ENCODE data around the gene RFTN1. TPM values are rescaled to one million over a fixed set of nuclear protein-coding genes. Genes with fewer than 3 reads are reported as not detected.

RFTN1 gene
- total RNA-seq, 1 experiment from 2014 or later = 2.2 TPM

GRCh38 chr3:16520241-16520969 is 6.9 kb upstream of the RFTN1 start:
- H3K36me3 Mint-ChIP-seq (ENCODE audit: insufficient read depth in 1 of 3, low read depth in 3 of 3) = no peaks in the 10 kb centered on the region
- Histone ChIP-seq H3K56ac (ENCODE audit: insufficient read length, low read depth, low read length) (no peak overlapping the region), H3K27ac (ENCODE audit: insufficient read length, low read depth, low read length) (no peak overlapping the region), H4K91ac (ENCODE audit: insufficient read length, low read depth, low read length) (no peak overlapping the region), H2BK5ac (ENCODE audit: insufficient read length, low read length) (no peak overlapping the region), H3K79me1 (ENCODE audit: insufficient read depth, low read depth, low read length, poor library complexity, severe bottlenecking) (no peaks in the 10 kb centered on the region), H2AK5ac (ENCODE audit: insufficient read length, low read length) (no peak overlapping the region), H4K8ac (replicated peaks; ENCODE audit: insufficient read length, low read depth, low read length) (no peak overlapping the region), H3K23ac (ENCODE audit: insufficient read length, low read depth, low read length) (no peak overlapping the region), H2BK15ac (ENCODE audit: low read depth, low read length) (no peak overlapping the region), H3K27me3 (ENCODE audit: insufficient read depth, low read length) (no peaks in the 10 kb centered on the region), H2BK120ac (ENCODE audit: low read depth, low read length, poor library complexity, severe bottlenecking) (no peak overlapping the region), H3K4me1 (ENCODE audit: insufficient read depth, low read length) (no peaks in the 10 kb centered on the region; the same call in 1 of the 2 replicates), H4K20me1 (ENCODE audit: control insufficient read depth, insufficient read depth, insufficient read length) (no peaks in the 10 kb centered on the region), H3T11ph (ENCODE audit: low read length) (no peak overlapping the region), H3K23me2 (ENCODE audit: insufficient read length, low read depth, low read length, poor library complexity, severe bottlenecking) (no peaks in the 10 kb centered on the region), H2BK20ac (ENCODE audit: low read depth, low read length, poor library complexity, severe bottlenecking) (no peak overlapping the region), H2AFZ (ENCODE audit: low read length) (no peak overlapping the region), H3K9ac (ENCODE audit: extremely low read depth, insufficient read length, low read length) (no peak overlapping the region), H3K9me3 (ENCODE audit: control insufficient read depth, low read depth, low read length) (no peaks in the 10 kb centered on the region), H3K4ac (ENCODE audit: low read depth, low read length) (no peak overlapping the region), H3K14ac (ENCODE audit: insufficient read depth, low read length) (no peak overlapping the region), H3K79me2 (ENCODE audit: insufficient read depth, low read length) (no peaks in the 10 kb centered on the region), H2BK12ac (ENCODE audit: insufficient read length, low read depth, low read length) (no peak overlapping the region), H3K18ac (ENCODE audit: insufficient read length, low read depth, low read length) (no peak overlapping the region), H3K4me2 (ENCODE audit: insufficient read depth, insufficient read length, low read length) (no peak overlapping the region), H4K5ac (ENCODE audit: insufficient read length, low read depth, low read length) (no peak overlapping the region)
- peaks cover 13% of the 10 kb centered on the region for H3K27me3 Mint-ChIP-seq (ENCODE audit: low read depth)
- H3K4me3 Mint-ChIP-seq = no peak overlapping the region
- no peak for DNase-seq
- no peak overlapping the region for H3K27ac Mint-ChIP-seq
- TF ChIP-seq, protein P1, sequence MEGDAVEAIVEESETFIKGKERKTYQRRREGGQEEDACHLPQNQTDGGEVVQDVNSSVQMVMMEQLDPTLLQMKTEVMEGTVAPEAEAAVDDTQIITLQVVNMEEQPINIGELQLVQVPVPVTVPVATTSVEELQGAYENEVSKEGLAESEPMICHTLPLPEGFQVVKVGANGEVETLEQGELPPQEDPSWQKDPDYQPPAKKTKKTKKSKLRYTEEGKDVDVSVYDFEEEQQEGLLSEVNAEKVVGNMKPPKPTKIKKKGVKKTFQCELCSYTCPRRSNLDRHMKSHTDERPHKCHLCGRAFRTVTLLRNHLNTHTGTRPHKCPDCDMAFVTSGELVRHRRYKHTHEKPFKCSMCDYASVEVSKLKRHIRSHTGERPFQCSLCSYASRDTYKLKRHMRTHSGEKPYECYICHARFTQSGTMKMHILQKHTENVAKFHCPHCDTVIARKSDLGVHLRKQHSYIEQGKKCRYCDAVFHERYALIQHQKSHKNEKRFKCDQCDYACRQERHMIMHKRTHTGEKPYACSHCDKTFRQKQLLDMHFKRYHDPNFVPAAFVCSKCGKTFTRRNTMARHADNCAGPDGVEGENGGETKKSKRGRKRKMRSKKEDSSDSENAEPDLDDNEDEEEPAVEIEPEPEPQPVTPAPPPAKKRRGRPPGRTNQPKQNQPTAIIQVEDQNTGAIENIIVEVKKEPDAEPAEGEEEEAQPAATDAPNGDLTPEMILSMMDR (conservative IDR thresholded peaks at IDR 0.05) = no peak
- peaks cover 0 to 3% of the 10 kb centered on the region in 2 experiments; a peak in 1 of 5 replicates for H3K9me3 Mint-ChIP-seq
- WGBS (ENCODE audit: extremely low coverage, insufficient read length, low lambda C conversion rate) = no CpG with 5 or more reads among the region's 6 CpGs
- H3K4me1 Mint-ChIP-seq = peaks cover 17 to 19% of the 10 kb centered on the region in 2 experiments
